Testis (tissue), 2 donors: ENCODE data around the gene ACO1.

Source experiments
- CTCF ChIP-seq, 3 experiments: fragments of 450-650 bp in 2 of 3; fragments of 200-600 bp in 1 of 3; sonication (generic) in 1 of 3; IDR thresholded peaks; one replicate each; pipeline ENCODE4 v1.5.1; 2016 to 2019; ENCODE audit warnings: antibody characterized with exemption in 3 of 3, mild to moderate bottlenecking in 2 of 3, moderate library complexity in 1 of 3
- POLR2A ChIP-seq: fragments of 450-650 bp; IDR thresholded peaks from one replicate; pipeline ENCODE4 v1.6.1; 2017; ENCODE audit warnings: antibody characterized with exemption, mild to moderate bottlenecking, moderate library complexity

- TF ChIP-seq CTCF (IDR thresholded peaks at IDR 0.05) (no peak), POLR2A (no peak)
Observed at GRCh38 chr9:32389365-32389764, 4.9 kb downstream of the ACO1 start.
